Smooth muscle cell (in vitro differentiated cells): ENCODE results near the gene FLCN. TPM values are rescaled to one million over a fixed set of nuclear protein-coding genes. Genes with fewer than 3 reads are reported as not detected.

Experiments
- DNase-seq: peaks from one replicate; lab custom pipeline; 2025; ENCODE audit not compliant: unreplicated experiment; lab: John Stamatoyannopoulos, UW
- H2AFZ ChIP-seq: fragments of 200-600 bp; sonication (generic); 2 replicates; pipeline ENCODE4 v1.6.0; 2016; ENCODE audit warnings: antibody characterized with exemption, low read depth, mild to moderate bottlenecking
- H3F3A ChIP-seq: fragments of 200-600 bp; sonication (generic); 2 replicates; pipeline ENCODE4 v1.6.0; 2017; ENCODE audit warnings: antibody characterized with exemption, low read depth
- H3K27ac ChIP-seq: fragments of 200-600 bp; sonication (generic); 2 replicates; pipeline ENCODE4 v1.5.1; 2016; ENCODE audit warnings: low read depth, mild to moderate bottlenecking
- H3K27me3 ChIP-seq: fragments of 200-600 bp; sonication (generic); 2 replicates; pipeline ENCODE4 v1.6.1; 2016; ENCODE audit warnings: low read depth, mild to moderate bottlenecking
- H3K36me3 ChIP-seq: fragments of 200-600 bp; sonication (generic); 2 replicates; pipeline ENCODE4 v1.5.1; 2016; ENCODE audit warnings: low read depth
- H3K4me1 ChIP-seq: fragments of 200-600 bp; sonication (generic); 2 replicates; pipeline ENCODE4 v1.5.1; 2016; ENCODE audit warnings: low read depth
- H3K4me2 ChIP-seq: fragments of 200-600 bp; sonication (generic); 2 replicates; pipeline ENCODE4 v1.6.0; 2016; ENCODE audit warnings: mild to moderate bottlenecking
- H3K4me3 ChIP-seq: fragments of 200-600 bp; sonication (generic); 2 replicates; pipeline ENCODE4 v1.5.1; 2016; ENCODE audit warnings: mild to moderate bottlenecking
- H3K79me2 ChIP-seq: fragments of 200-600 bp; sonication (generic); 2 replicates; pipeline ENCODE4 v1.6.0; 2016; ENCODE audit warnings: low read depth, mild to moderate bottlenecking
- H3K9ac ChIP-seq: fragments of 200-600 bp; sonication (generic); 2 replicates; pipeline ENCODE4 v1.6.0; 2016; ENCODE audit warnings: low read depth
- H3K9me3 ChIP-seq: fragments of 200-600 bp; sonication (generic); replicated peaks from 2 replicates; pipeline ENCODE4 v1.5.1; 2016; ENCODE audit warnings: low read depth
- H4K20me1 ChIP-seq: fragments of 200-600 bp; sonication (generic); 2 replicates; pipeline ENCODE4 v1.6.0; 2016; ENCODE audit warnings: low read depth
- WGBS: methylation state at CpG from one replicate; pipeline ENCODE4 v1.1.7; 2016; ENCODE audit warnings: low lambda C conversion rate; 5-methylcytosine and 5-hydroxymethylcytosine counted together
- polyA plus RNA-seq: library from polyadenylated mRNA; unstranded; fragments of >200 nt; fragmentation: Nextera tagmentation; extraction: Ambion mirVana; gene quantifications from 2 replicates; pipeline ENCODE4 v1.2.1, GENCODE V29; 2016
- total RNA-seq: library from RNA; depleted of rRNA; stranded (reverse); fragments of >200 nt; gene quantifications from 2 replicates; pipeline ENCODE4 v1.2.3, GENCODE V29; 2014
- TF ChIP-seq, protein P1 (sequence below): fragments of 200-600 bp; sonication (generic); IDR thresholded peaks from 2 replicates; pipeline ENCODE4 v1.5.1; 2017; ENCODE audit warnings: borderline replicate concordance, mild to moderate bottlenecking, antibody characterized with exemption; ENCODE audit not compliant: insufficient read depth, poor library complexity, severe bottlenecking

The FLCN gene, protein sequence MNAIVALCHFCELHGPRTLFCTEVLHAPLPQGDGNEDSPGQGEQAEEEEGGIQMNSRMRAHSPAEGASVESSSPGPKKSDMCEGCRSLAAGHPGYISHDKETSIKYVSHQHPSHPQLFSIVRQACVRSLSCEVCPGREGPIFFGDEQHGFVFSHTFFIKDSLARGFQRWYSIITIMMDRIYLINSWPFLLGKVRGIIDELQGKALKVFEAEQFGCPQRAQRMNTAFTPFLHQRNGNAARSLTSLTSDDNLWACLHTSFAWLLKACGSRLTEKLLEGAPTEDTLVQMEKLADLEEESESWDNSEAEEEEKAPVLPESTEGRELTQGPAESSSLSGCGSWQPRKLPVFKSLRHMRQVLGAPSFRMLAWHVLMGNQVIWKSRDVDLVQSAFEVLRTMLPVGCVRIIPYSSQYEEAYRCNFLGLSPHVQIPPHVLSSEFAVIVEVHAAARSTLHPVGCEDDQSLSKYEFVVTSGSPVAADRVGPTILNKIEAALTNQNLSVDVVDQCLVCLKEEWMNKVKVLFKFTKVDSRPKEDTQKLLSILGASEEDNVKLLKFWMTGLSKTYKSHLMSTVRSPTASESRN
- 13.0 and 15.1 TPM in 2 replicates for total RNA-seq
- 7.6 and 11.8 TPM in 2 replicates for polyA plus RNA-seq

DNA sequence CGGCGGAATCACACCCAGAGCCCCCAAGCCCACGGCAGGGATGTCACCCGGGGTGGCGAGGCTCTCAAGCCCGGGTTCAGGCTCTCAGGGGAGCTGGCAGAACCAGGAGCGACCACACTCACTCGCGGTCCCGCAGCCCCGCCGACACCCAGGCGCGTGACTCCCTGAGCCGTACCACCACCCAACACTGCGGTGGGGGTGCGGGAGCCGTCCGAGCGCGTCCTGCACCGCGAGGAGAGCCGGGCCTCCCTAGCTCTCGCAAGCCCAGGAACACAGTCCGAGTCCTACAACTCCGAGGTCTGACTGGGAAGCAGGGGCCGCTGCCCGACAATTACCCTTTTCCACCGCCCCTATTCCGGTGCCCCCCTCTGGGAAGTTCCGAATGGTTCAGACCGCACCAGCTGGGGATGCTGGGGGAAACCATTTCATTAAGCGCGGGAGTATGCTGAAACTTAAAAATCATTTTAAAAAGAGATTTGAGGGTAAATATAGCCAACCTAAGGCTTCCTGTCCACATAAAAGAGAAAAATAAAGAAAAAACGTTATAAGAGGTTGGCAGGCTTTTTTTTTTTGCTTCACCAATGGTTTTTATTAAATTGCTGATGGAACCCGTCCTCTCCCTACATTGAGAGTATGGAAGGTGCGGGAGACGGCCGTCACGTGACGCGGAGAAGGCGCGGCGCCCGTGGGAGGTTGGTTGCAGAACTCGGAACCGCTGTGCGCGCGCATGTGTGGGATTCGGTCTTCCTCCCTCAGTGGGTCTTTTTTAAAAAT, at the start of gene FLCN:
FLCN (minus strand) TSS at position 143 of the 774 bp plus-strand sequence. CDS start 9,031 bp downstream, outside the sequence.
- Histone ChIP-seq H3K36me3 (no peaks in the 10 kb centered on the region), H4K20me1 (peaks cover 35% of the 10 kb centered on the region), H3K4me1 (peaks cover 9% of the 10 kb centered on the region), H3K79me2 (peaks cover 34% of the 10 kb centered on the region), H2AFZ (peak within 1 kb of the TSS; percentile 99), H3K9me3 (no peaks in the 10 kb centered on the region), H3K4me2 (peak within 1 kb of the TSS; percentile 98), H3K9ac (peak within 1 kb of the TSS; percentile 100), H3K4me3 (peak within 1 kb of the TSS; percentile 98), H3F3A (peaks cover 3% of the 10 kb centered on the region), H3K27me3 (no peaks in the 10 kb centered on the region), H3K27ac (peak within 1 kb of the TSS; percentile 98)
- TF ChIP-seq, protein P1, sequence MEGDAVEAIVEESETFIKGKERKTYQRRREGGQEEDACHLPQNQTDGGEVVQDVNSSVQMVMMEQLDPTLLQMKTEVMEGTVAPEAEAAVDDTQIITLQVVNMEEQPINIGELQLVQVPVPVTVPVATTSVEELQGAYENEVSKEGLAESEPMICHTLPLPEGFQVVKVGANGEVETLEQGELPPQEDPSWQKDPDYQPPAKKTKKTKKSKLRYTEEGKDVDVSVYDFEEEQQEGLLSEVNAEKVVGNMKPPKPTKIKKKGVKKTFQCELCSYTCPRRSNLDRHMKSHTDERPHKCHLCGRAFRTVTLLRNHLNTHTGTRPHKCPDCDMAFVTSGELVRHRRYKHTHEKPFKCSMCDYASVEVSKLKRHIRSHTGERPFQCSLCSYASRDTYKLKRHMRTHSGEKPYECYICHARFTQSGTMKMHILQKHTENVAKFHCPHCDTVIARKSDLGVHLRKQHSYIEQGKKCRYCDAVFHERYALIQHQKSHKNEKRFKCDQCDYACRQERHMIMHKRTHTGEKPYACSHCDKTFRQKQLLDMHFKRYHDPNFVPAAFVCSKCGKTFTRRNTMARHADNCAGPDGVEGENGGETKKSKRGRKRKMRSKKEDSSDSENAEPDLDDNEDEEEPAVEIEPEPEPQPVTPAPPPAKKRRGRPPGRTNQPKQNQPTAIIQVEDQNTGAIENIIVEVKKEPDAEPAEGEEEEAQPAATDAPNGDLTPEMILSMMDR: no peak
- 2% methylated on average over 52 of the region's 53 CpGs for WGBS
- peak; percentile 61 for DNase-seq

DNA sequence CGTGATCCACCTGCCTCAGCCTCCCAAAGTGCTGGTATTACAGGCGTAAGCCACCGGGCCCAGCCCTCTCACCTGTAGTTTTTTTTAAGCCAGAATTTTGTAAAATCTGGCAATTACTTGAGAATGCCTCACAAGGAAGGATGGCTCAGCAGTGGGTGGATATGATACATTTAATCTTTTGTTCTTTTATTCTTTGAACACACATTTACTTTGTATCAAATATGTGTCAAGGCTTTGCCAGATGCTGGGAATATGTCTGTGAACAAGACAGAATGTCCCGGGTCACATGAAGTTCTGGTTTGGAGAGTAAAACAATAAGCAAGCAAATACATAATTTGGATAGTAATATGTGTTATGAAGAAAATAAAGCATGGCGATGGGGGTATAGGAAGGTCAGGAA, 49.0 kb upstream of the FLCN start:
- Histone ChIP-seq H2AFZ (no peak overlapping the region), H3K9ac (no peak overlapping the region), H3K9me3 (no peaks in the 10 kb centered on the region), H3K4me2 (no peak overlapping the region), H3K4me3 (no peak overlapping the region), H3K27ac (no peak overlapping the region), H3F3A (no peaks in the 10 kb centered on the region), H3K36me3 (no peaks in the 10 kb centered on the region), H3K79me2 (no peaks in the 10 kb centered on the region), H3K4me1 (peaks cover 6% of the 10 kb centered on the region), H4K20me1 (no peaks in the 10 kb centered on the region), H3K27me3 (no peaks in the 10 kb centered on the region)
- WGBS: 93% methylated on average over 5 of the region's 5 CpGs
- no peak for DNase-seq
- TF ChIP-seq, protein P1: no peak

DNA sequence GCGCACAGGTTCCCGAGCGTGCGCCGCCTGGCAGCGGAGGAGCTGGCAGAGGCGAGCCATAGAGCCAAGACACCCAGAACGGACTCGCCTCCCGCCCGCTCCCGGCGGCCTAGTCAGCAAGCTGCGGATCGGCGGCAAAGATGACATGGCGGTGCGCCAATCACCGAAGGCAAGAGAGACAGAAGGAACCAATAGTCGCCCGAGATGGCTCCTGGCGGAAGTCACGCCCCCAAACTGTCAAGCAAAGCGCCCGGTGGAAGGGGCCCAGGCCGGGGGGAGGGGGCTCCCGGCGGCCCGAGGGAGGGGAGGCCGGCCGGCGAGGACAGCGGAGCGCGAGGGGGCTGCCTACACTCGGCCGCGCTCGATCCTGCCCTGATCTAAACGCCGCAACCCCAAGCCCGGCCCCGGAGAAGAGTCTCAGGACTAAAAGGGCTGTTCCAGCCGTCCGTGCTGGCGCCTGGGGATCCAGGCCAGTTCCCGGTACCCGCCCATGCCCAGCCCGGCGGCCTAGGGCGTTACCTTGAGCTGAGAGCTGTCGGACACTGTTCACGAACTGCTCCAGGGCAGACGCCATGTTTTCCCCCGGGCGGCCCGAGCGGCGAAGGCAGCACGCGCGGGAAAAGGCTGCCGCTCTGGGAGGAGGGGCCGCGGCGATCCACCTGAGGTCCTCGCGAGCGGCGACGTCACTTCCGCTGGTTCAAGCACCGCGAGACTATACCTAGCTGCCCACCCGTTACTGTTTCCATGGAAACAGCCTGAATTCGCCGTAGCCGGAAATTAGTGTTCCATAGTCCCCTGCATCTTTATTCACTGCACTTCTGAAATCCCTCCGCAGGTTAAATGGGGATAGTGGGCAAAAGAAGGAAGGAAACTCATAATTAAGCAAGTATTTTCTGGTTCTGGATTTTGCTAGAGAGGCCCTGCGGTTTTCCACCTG, 43.9 kb upstream of the FLCN start, which contains the start of gene COPS3:
COPS3 (minus strand) TSS at position 634 of the 937 bp plus-strand sequence; CDS start at position 574, 60 bp downstream.
- peak within 1 kb of the TSS; percentile 97 for H3K9ac ChIP-seq
- H3K36me3 ChIP-seq: no peaks in the 10 kb centered on the region
- H3K4me1 ChIP-seq: peaks cover 16% of the 10 kb centered on the region
- no peaks in the 10 kb centered on the region for H3K9me3 ChIP-seq
- H3F3A ChIP-seq: no peaks in the 10 kb centered on the region
- H3K4me3 ChIP-seq: peak within 1 kb of the TSS; percentile 85
- no peaks in the 10 kb centered on the region for H3K27me3 ChIP-seq
- H2AFZ ChIP-seq: peak within 1 kb of the TSS; percentile 98
- H3K79me2 ChIP-seq: peaks cover 46% of the 10 kb centered on the region
- H4K20me1 ChIP-seq: peaks cover 41% of the 10 kb centered on the region
- H3K27ac ChIP-seq: peak within 1 kb of the TSS; percentile 97
- TF ChIP-seq, protein P1: no peak
- WGBS: under 1% methylated on average over 65 of the region's 80 CpGs
- DNase-seq: peak; percentile 90
- peak within 1 kb of the TSS; percentile 97 for H3K4me2 ChIP-seq
